Progenitor cell of endocrine pancreas (in vitro differentiated cells): ENCODE measurements around the gene A1BG. TPM values are rescaled to one million over a fixed set of nuclear protein-coding genes. Genes with fewer than 3 reads are reported as not detected.

Experiments used
- DNase-seq: peaks from one replicate; pipeline ENCODE4 v3.0.0; 2021; ENCODE audit warnings: low spot score; ENCODE audit not compliant: unreplicated experiment
- H3K27ac Mint-ChIP-seq: 2 replicates; pipeline ENCODE4 v1.8.0; 2021; ENCODE audit warnings: mild to moderate bottlenecking, moderate library complexity, mixed read lengths
- H3K27me3 Mint-ChIP-seq: 2 replicates; pipeline ENCODE4 v1.8.0; 2021; ENCODE audit warnings: mixed read lengths
- H3K36me3 Mint-ChIP-seq: 2 replicates; pipeline ENCODE4 v1.8.0; 2022; ENCODE audit warnings: mixed read lengths; ENCODE audit not compliant: insufficient read depth
- H3K4me1 Mint-ChIP-seq: 2 replicates; pipeline ENCODE4 v1.8.0; 2021; ENCODE audit warnings: low read depth, mixed read lengths
- H3K4me3 Mint-ChIP-seq: 2 replicates; pipeline ENCODE4 v1.8.0; 2021; ENCODE audit warnings: low read depth, mild to moderate bottlenecking, moderate library complexity, mixed read lengths
- H3K9me3 Mint-ChIP-seq: 2 replicates; pipeline ENCODE4 v1.8.0; 2021; ENCODE audit warnings: low read depth, mixed read lengths
- CTCF ChIP-seq: fragments of 200-600 bp; sonication (generic); IDR thresholded peaks from one replicate; pipeline ENCODE4 v1.5.0; 2021; ENCODE audit warnings: antibody characterized with exemption, mild to moderate bottlenecking; ENCODE audit not compliant: unreplicated experiment
- total RNA-seq: library from RNA; stranded (reverse); gene quantifications from 2 replicates; pipeline ENCODE4 v1.2.1, GENCODE V29; 2021

A1BG gene
- total RNA-seq, 1 donor from 2014 or later = 3.9 TPM

GRCh38 chr19:58399903-58400302 lies 46.6 kb upstream of the A1BG start:
- H3K4me1 Mint-ChIP-seq = peaks cover 18% of the 10 kb centered on the region
- peak overlapping the region; percentile 87 for H3K4me3 Mint-ChIP-seq
- H3K27ac Mint-ChIP-seq = no peak overlapping the region
- H3K27me3 Mint-ChIP-seq = peaks cover 18% of the 10 kb centered on the region
- peaks cover 3% of the 10 kb centered on the region for H3K36me3 Mint-ChIP-seq
- no peak for DNase-seq
- H3K9me3 Mint-ChIP-seq = no peaks in the 10 kb centered on the region
- TF ChIP-seq CTCF = no peak

GRCh38 chr19:58398545-58398944 lies 45.3 kb upstream of the A1BG start:
- H3K36me3 Mint-ChIP-seq = peaks cover 14% of the 10 kb centered on the region
- H3K27me3 Mint-ChIP-seq = peaks cover 20% of the 10 kb centered on the region
- TF ChIP-seq CTCF = no peak
- no peak for DNase-seq
- no peaks in the 10 kb centered on the region for H3K9me3 Mint-ChIP-seq
- no peak overlapping the region for H3K4me3 Mint-ChIP-seq
- peaks cover 15% of the 10 kb centered on the region for H3K4me1 Mint-ChIP-seq
- no peak overlapping the region for H3K27ac Mint-ChIP-seq

GRCh38 chr19:58398087-58398486 lies 44.8 kb upstream of the A1BG start:
- no peaks in the 10 kb centered on the region for H3K9me3 Mint-ChIP-seq
- no peak overlapping the region for H3K27ac Mint-ChIP-seq
- H3K4me3 Mint-ChIP-seq = no peak overlapping the region
- peaks cover 20% of the 10 kb centered on the region for H3K27me3 Mint-ChIP-seq
- no peak for TF ChIP-seq CTCF
- peaks cover 15% of the 10 kb centered on the region for H3K4me1 Mint-ChIP-seq
- no peak for DNase-seq
- peaks cover 17% of the 10 kb centered on the region for H3K36me3 Mint-ChIP-seq

- Mint-ChIP-seq H3K27me3 (peaks cover 20% of the 10 kb centered on the region), H3K4me3 (no peak overlapping the region), H3K36me3 (peaks cover 20% of the 10 kb centered on the region), H3K4me1 (peaks cover 15% of the 10 kb centered on the region), H3K9me3 (no peaks in the 10 kb centered on the region), H3K27ac (no peak overlapping the region)
- no peak for TF ChIP-seq CTCF
- DNase-seq = no peak
These were observed 44.3 kb upstream of the A1BG start for GRCh38 chr19:58397533-58398037.

- H3K27ac Mint-ChIP-seq = no peak overlapping the region
- peaks cover 20% of the 10 kb centered on the region for H3K36me3 Mint-ChIP-seq
- no peak overlapping the region for H3K4me3 Mint-ChIP-seq
- no peaks in the 10 kb centered on the region for H3K9me3 Mint-ChIP-seq
- peaks cover 20% of the 10 kb centered on the region for H3K27me3 Mint-ChIP-seq
- DNase-seq = no peak
- TF ChIP-seq CTCF = no peak
- peaks cover 13% of the 10 kb centered on the region for H3K4me1 Mint-ChIP-seq
These were observed 43.6 kb upstream of the A1BG start for GRCh38 chr19:58396691-58397532.
